A673 (cell line): ENCODE measurements around the gene HAND2. TPM values are rescaled to one million over a fixed set of nuclear protein-coding genes. Genes with fewer than 3 reads are reported as not detected.

Source experiments
- BruUV-seq: library from RNA; stranded (reverse); fragments of 400-500 nt; replicated peaks from 2 replicates; lab custom pipeline; 2021; lab: Mats Ljungman, UMichigan
- CTCF ChIA-PET: fragments of 300-600 bp; sonication (Branson Sonifier 250); formaldehyde crosslinking; loops from one replicate; lab custom pipeline; 2022; ENCODE audit warnings: antibody characterized with exemption; lab: Charles Lee
- POLR2A ChIA-PET: fragments of 300-600 bp; sonication (Branson Sonifier 250); formaldehyde crosslinking; loops from one replicate; lab custom pipeline; 2022; ENCODE audit warnings: antibody characterized with exemption; ENCODE audit not compliant: low non-redundant PET; lab: Charles Lee
- DNase-seq: peaks from one replicate; pipeline ENCODE4 v3.0.0-alpha.2; 2015; ENCODE audit warnings: low spot score
- H3K27ac ChIP-seq: fragments of 200-600 bp; sonication (generic); 2 replicates; pipeline ENCODE4 v1.5.1; 2016; ENCODE audit warnings: mixed run types, low read depth, mild to moderate bottlenecking, mixed read lengths, antibody characterized with exemption, low read length; ENCODE audit not compliant: poor library complexity, severe bottlenecking
- H3K27me3 ChIP-seq: fragments of 200-600 bp; sonication (generic); replicated peaks from 2 replicates; pipeline ENCODE4 v1.6.1; 2017; ENCODE audit warnings: mixed run types, low read depth, mild to moderate bottlenecking, mixed read lengths, antibody characterized with exemption, low read length; ENCODE audit not compliant: insufficient read depth, poor library complexity
- H3K36me3 ChIP-seq: fragments of 200-600 bp; sonication (generic); 2 replicates; pipeline ENCODE4 v1.6.1; 2016; ENCODE audit warnings: mixed run types, mild to moderate bottlenecking, mixed read lengths, antibody characterized with exemption, low read length; ENCODE audit not compliant: insufficient read depth, poor library complexity, severe bottlenecking
- H3K4me1 ChIP-seq: fragments of 200-600 bp; sonication (generic); 2 replicates; pipeline ENCODE4 v1.6.1; 2017; ENCODE audit warnings: mixed run types, mild to moderate bottlenecking, mixed read lengths, antibody characterized with exemption, low read length; ENCODE audit not compliant: insufficient read depth, poor library complexity, severe bottlenecking
- H3K4me3 ChIP-seq: fragments of 200-600 bp; sonication (generic); 2 replicates; pipeline ENCODE4 v1.5.1; 2016; ENCODE audit warnings: low read depth, mixed run types, mild to moderate bottlenecking, mixed read lengths, low read length; ENCODE audit not compliant: poor library complexity, severe bottlenecking
- H3K9me3 ChIP-seq: fragments of 200-600 bp; sonication (generic); 2 replicates; pipeline ENCODE4 v1.6.1; 2016; ENCODE audit warnings: mixed run types, low read depth, mild to moderate bottlenecking, mixed read lengths, antibody characterized with exemption, low read length; ENCODE audit not compliant: poor library complexity, severe bottlenecking
- EZH2 ChIP-seq: fragments of 200-600 bp; sonication (generic); IDR thresholded peaks from 2 replicates; pipeline ENCODE4 v1.6.1; 2017; ENCODE audit warnings: borderline replicate concordance, low read depth, mild to moderate bottlenecking, mixed read lengths, antibody characterized with exemption, low read length; ENCODE audit not compliant: poor library complexity, severe bottlenecking
- intact Hi-C: fragments of 100-400 bp; cut with micrococcal nuclease; formaldehyde crosslinking; loops from one replicate; pipeline ENCODE4 v1.10.0; 2022; ENCODE audit not compliant: unreplicated experiment
- total RNA-seq: library from RNA; stranded (reverse); gene quantifications from 2 replicates; pipeline ENCODE4 v1.2.3, GENCODE V29; 2021
- TF ChIP-seq, protein P1 (sequence below): fragments of 300-800, 200-600 bp; sonication (generic); conservative IDR thresholded peaks from 2 replicates; pipeline ENCODE4 v1.5.1; 2017; ENCODE audit warnings: low read depth, mild to moderate bottlenecking, antibody characterized with exemption, low read length, moderate library complexity, mixed read lengths

Gene HAND2
- total RNA-seq, 1 experiment from 2014 or later, result 24.0 TPM

DNA sequence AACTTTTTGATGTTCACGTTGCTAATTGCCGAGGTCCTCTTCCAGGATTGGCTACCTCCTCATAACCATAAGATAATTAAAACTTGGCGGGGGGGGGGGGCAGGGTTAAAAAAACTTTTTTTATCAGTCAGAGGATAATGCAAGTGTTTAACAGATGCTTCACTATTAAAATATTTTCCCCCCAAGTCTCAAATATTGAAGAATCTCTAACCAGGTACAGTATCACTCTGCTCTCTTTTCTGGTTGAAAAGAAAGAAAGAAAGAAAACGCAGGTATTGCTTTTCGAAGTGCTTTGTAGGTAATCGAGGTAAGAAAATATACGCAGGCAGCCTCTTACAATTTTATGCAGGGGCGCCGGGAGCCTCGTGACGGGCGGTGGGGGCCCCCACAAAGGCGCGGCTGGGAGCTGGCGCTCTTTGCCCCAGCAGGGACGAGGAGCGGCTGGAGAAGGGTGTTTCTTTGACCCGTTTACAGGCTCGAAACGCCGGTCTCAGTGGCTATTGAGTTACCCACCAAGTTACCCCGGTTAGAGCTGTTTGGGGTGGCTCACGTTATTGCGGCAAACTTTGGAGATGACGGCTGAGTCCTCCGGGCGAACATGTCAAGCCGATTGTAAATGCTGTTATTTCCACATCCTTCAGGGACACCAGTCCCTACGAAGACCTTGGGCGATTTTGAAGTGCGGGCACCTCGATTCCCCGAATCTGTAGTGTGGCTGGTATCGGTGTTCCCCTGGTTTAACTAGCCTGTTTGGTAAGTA lies 477 bp upstream of the HAND2 start:
- no peak for DNase-seq
- Histone ChIP-seq H3K36me3 (peaks cover 14% of the 10 kb centered on the region), H3K27ac (peak overlapping the region; percentile 94), H3K4me1 (peaks cover 15% of the 10 kb centered on the region), H3K27me3 (no peaks in the 10 kb centered on the region), H3K9me3 (no peaks in the 10 kb centered on the region), H3K4me3 (peak overlapping the region; percentile 92)
- ChIA-PET CTCF (interaction anchor here (0.6 to 1.1 kb wide), 2 partner anchors 8 to 16 kb away, joined by 3 to 6 read pairs; no protein-coding TSS in a partner anchor), POLR2A (interaction anchor here (0.6 kb wide), 1 partner anchor 9 kb away, joined by 4 read pairs; no protein-coding TSS in a partner anchor)
- intact Hi-C loops, result no loop called here
- TF ChIP-seq, protein P1, sequence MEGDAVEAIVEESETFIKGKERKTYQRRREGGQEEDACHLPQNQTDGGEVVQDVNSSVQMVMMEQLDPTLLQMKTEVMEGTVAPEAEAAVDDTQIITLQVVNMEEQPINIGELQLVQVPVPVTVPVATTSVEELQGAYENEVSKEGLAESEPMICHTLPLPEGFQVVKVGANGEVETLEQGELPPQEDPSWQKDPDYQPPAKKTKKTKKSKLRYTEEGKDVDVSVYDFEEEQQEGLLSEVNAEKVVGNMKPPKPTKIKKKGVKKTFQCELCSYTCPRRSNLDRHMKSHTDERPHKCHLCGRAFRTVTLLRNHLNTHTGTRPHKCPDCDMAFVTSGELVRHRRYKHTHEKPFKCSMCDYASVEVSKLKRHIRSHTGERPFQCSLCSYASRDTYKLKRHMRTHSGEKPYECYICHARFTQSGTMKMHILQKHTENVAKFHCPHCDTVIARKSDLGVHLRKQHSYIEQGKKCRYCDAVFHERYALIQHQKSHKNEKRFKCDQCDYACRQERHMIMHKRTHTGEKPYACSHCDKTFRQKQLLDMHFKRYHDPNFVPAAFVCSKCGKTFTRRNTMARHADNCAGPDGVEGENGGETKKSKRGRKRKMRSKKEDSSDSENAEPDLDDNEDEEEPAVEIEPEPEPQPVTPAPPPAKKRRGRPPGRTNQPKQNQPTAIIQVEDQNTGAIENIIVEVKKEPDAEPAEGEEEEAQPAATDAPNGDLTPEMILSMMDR, result no peak
- no peak for TF ChIP-seq EZH2
- TSS peak; percentile 52 for BruUV-seq

DNA sequence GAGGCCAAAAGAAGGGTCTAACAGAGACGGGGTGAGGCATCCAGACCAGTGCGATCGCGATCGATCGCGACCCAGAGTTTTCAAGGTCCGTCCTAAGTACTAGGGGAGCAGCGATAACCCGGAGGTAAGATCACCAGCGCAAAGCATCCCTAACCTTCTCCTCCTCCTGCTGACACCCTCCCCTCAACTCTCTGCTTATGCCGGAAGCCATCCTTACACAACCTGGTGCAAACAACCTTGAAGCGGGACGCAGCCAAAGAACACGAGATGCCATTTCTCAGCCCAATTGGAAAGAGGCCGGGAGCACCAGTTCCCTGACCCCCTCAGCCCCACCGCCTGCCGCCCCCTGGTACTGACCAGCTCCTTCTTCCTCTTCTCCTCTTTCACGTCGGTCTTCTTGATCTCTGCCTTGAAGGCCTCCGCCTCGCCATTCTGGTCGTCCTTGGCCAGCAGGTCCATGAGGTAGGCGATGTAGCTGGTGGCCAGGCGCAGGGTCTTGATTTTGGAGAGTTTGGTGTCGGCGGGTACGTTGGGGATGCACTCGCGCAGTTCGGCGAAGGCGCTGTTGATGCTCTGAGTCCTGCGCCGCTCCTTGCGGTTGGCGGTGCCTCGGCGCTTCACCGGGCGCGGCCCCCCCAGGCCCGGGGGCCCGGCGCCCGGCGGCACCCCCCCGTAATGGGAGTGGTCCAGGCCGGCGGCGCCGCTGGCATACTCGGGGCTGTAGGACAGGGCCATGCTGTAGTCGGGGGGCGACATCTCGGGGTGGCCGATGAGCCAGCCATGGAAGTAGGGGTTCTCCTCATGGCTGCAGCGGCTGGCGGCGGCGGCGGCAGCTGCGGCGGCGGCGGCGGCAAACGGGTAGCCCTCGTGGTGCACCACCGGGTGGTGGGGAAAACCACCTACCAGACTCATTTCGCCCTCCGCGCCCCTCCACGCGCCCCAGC lies 1.4 kb downstream of the HAND2 start:
- intact Hi-C loops, result no loop called here
- peaks cover 27% of the 10 kb centered on the region for H3K36me3 ChIP-seq
- CTCF ChIA-PET, result no interaction called here

More for the DNA sequence above, 1.4 kb downstream of the HAND2 start:
- no peaks in the 10 kb centered on the region for H3K27me3 ChIP-seq
- TF ChIP-seq, protein P1, result no peak
- TF ChIP-seq EZH2, result no peak
- H3K4me1 ChIP-seq, result peaks cover 7% of the 10 kb centered on the region
- BruUV-seq, result no TSS peak
- H3K4me3 ChIP-seq, result peak overlapping the region; percentile 92
- POLR2A ChIA-PET, result interaction anchor here (0.6 kb wide), 1 partner anchor 360 kb away, joined by 7 read pairs; the partner anchor contains the start of gene GALNT7
- peak overlapping the region; percentile 73 for H3K27ac ChIP-seq
- DNase-seq, result peak; percentile 54
- no peaks in the 10 kb centered on the region for H3K9me3 ChIP-seq
